Activated T-cell treated with anti-CD3 and anti-CD28 coated beads, Interleukin-2, amount 50 U/mL, for 1 hour (primary cell): ENCODE data around the gene TSPAN18.
A peak's percentile ranks its signal among the peaks of the same experiment; 100 is the strongest.

ENCODE experiments used
- DNase-seq: peaks from one replicate; pipeline ENCODE4 v3.0.0-alpha.2; 2020

TSPAN18 gene

GRCh38 chr11:44711787-44712608 is 14.8 kb upstream of the TSPAN18 start:
- DNase-seq = no peak

DNA sequence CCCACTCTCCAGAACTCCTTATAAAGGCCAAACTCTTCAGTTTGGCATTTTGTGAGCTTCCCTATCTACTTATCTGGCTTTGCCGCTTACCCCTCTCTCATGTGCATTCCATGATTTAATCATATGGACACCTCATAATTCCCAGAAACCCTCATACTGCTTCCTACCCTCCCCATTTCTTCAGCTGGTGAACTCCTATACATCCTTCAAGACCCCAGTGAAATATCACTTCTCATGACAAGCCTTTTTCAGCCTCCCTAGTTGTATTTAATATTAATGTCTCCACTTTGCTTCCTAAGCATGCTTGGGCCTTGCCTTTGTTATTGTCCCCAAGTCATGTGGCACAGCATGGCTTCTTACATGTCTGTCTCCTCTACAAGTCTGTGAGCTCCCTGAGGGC is 13.7 kb upstream of the TSPAN18 start:
- DNase-seq = no peak

DNA sequence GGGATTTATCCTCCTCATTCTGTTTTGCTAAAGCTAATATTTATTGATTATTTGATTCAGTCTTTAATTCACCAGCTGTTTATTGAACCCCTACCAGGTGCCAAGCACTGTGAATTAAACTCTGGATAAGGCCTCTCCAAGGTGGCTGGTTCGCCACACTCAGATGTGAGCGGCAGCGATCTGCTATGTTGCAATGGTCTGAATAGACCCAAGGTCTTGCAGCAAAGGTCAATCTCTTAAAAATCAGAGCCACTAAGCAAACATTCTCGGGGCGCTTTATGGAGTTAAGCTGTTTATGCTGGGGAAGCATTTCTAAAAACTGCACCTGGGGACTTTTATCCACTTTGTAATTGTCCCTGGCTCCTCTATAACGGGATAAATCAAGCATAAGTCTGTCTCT is 10.5 kb upstream of the TSPAN18 start:
- no peak for DNase-seq

GRCh38 chr11:44718057-44718456 is 8.7 kb upstream of the TSPAN18 start:
- no peak for DNase-seq

DNA sequence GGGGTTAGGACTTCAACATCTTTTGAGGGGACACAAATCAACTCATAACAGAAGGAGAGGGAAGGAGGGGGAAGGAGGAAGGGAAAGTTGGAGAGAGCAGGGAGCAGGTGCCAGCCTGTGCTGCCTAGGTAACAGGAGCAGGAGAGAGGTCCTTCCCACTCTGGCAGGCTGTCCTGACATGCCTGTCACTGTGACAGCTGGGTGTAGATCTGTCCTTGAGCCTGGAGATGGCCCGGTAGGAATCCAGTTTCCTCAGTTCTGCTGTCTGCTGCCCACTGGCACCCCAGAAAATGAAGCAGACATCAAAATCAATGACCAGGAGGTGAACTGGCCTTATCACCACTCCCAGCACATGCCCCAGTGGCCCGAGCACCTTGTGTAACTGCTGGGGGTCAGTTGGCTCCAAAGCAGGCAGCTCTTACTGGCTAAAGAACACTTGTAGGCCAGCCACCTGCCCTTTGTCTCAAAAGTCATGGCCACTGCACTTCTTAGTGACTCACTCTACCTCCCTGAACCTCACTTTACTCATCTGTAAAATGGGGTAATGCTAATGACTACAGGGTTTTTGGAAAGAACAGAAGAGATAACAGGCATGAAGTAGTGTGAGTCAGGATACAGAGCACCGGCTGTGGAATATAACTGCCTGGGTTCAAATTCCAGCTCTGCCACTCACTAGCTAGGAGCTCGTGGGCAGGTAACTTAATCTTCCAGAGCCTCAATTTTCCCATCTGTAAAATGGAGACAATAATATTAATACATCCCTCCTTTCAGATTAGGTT is 8.0 kb upstream of the TSPAN18 start:
- no peak for DNase-seq

- no peak for DNase-seq
Observed at GRCh38 chr11:44725016-44725685, 1.6 kb upstream of the TSPAN18 start.

- no peak for DNase-seq
Observed at GRCh38 chr11:44725757-44726282, 942 bp upstream of the TSPAN18 start.

- DNase-seq = peak; percentile 45
Observed at GRCh38 chr11:44727114-44727372, 281 bp downstream of the TSPAN18 start.

GRCh38 chr11:44727373-44728287 is 868 bp downstream of the TSPAN18 start:
- DNase-seq = peak; percentile 83

DNA sequence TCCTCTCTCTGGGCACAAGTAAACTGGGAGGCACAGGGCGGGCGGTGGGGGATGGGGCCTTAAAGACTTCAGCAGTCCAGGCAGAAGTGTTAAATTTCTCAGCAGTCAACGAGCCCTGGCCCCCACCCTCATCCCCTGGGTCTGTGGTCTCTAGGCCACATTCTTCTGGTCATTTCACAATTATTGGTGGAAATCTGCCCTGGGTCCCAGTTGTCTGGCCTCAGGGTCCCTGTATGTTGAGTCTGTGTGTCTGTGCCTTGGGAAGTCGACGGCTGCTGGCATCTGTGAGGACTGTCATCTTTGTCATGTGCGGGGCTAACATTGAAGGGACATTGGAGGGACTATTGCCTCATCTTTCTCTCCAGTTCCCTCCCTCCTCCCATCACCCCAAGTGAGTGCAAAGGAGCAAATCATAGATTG is 1.7 kb downstream of the TSPAN18 start:
- no peak for DNase-seq

DNA sequence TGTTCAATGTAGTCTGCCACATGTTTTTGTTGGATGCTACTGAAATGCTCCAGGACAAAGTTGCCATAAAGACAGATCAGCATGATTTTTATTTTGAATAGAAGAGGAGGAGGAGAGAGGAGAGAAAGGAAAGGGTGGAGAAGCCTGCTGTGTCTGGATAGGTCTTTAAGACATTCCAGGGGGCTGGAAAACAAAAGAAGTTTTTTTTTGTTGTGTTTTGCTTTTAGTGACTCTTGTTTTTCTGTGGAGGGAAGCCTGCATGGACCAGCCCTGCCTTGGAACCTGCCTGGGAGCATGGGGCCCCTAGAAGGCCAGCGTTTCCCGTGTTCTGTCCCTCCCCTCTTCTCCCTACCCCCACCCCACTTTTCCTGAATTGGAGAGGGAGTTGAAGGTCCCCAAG is 2.3 kb downstream of the TSPAN18 start:
- no peak for DNase-seq

DNA sequence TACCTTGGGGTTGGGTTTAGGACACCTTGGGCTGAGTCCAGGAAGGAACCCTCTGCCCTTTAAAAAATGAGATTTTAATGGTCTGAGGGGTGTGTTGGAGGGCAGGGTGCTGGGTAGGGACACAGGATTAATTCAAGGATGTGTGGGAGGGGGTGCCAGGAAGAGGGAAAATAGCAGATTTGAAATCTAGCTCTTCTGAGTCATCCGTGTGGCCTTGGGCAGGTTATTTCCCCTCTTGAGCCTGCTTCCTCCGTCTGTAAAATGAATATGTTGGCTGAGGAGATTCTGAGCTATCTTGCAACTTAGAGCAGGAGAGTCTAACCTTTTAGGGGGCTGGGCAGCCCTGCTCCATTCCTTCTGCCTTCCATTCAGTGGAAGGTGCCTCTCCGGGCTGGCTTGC is 3.0 kb downstream of the TSPAN18 start:
- DNase-seq = no peak

- no peak for DNase-seq
Observed at GRCh38 chr11:44730775-44731174, 4.0 kb downstream of the TSPAN18 start.

GRCh38 chr11:44731685-44732430 is 5.1 kb downstream of the TSPAN18 start:
- no peak for DNase-seq

DNA sequence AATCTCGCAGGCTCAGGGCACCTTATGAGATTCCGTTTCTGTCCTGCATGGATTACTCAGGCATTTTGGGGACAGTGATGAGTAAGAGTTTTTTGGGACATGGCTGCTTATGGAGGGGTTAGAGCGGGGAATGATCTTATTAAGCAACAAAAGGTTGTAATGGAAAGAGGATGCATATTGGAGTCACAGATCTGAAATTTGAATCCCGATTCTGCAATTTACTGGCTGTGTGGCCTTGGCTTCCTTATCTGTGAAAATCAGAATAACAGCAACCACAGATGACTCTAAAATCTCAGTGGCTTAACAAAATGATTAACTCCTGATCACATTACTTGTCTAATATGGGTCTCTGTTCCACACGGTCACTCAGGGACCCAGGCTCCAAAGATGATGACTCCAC is 5.8 kb downstream of the TSPAN18 start:
- no peak for DNase-seq

- DNase-seq = no peak
Observed at GRCh38 chr11:44733877-44734276, 7.1 kb downstream of the TSPAN18 start.

- DNase-seq = no peak
Observed at GRCh38 chr11:44734843-44735381, 8.2 kb downstream of the TSPAN18 start.

- no peak for DNase-seq
Observed at GRCh38 chr11:44736791-44737190, 10.0 kb downstream of the TSPAN18 start.

- no peak for DNase-seq
Observed at GRCh38 chr11:44737245-44738085, 10.7 kb downstream of the TSPAN18 start.

- no peak for DNase-seq
Observed at GRCh38 chr11:44738791-44739190, 12.0 kb downstream of the TSPAN18 start.

DNA sequence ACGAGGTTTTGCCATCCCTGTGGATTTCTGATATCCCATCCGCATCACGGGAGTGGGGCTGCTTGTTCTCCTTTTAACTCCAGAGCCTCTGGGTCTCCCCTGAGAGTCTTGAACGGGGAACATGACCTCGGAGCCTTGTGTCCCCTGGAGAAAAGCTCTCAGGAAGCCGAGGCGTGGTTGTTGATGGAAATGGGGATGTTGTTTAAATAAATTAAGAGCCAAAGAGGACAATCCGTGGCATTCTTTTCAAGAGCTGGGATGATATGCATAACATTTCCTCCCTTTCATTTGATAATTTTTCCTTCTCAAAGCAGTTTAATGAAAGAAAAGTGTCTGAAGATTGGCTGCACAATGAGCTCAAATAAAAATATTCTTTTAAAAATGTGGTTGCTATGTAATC is 14.2 kb downstream of the TSPAN18 start:
- no peak for DNase-seq
